ENCODE measurements around the gene MAML2.
A peak's percentile ranks its signal among the peaks of the same experiment; 100 is the strongest.
"Not testable (repeated sequence)": the region's sequence is repeated elsewhere in the genome, so short reads cannot be mapped to it uniquely, and the experiment has no call there.

Gene MAML2

GRCh38 chr11:96282625-96283220 is 60.3 kb downstream of the MAML2 start:
- no peak overlapping the region for H3K4me3 Mint-ChIP-seq

DNA sequence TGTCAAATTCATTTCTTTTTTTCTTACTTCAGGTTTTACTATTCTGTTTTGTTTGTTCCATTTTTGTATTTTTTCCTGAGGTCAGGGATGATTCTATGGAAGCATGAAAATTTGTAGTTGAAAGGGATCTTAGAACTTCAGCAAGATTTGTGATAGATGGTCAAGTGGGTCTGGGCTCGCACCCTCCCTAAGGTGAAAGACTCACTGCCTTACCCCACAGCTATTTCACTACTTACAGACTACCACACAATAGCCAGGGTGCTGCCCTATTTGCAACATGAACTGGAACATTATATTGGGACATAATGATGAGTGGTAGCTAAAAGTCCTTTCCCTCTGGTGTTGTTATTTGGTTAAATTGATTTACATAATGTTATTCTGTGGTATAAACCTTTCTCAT is 62.6 kb downstream of the MAML2 start:
- no peaks in the 10 kb centered on the region for H3K27me3 Mint-ChIP-seq
- no peak for DNase-seq
- peaks cover 67% of the 10 kb centered on the region for H3K36me3 Mint-ChIP-seq (ENCODE audit: low read depth)
- no peak overlapping the region for H3K4me3 Mint-ChIP-seq
- H3K9me3 Mint-ChIP-seq: no peaks in the 10 kb centered on the region
- peaks cover 84% of the 10 kb centered on the region for H3K4me1 Mint-ChIP-seq (ENCODE audit: low read depth)
- H3K27ac Mint-ChIP-seq: peak overlapping the region; percentile 72

More at GRCh38 chr11:96282625-96283220, 60.3 kb downstream of the MAML2 start:
- H3K27me3 Mint-ChIP-seq: no peaks in the 10 kb centered on the region
- H3K9me3 Mint-ChIP-seq: peaks cover 3% of the 10 kb centered on the region
- no peak for DNase-seq
- H3K27ac Mint-ChIP-seq: peak overlapping the region; percentile 45
- peaks cover 64% of the 10 kb centered on the region for H3K36me3 Mint-ChIP-seq (ENCODE audit: low read depth)
- peaks cover 93% of the 10 kb centered on the region for H3K4me1 Mint-ChIP-seq (ENCODE audit: low read depth)

GRCh38 chr11:96279896-96280290 is 63.1 kb downstream of the MAML2 start:
- H3K27me3 Mint-ChIP-seq: no peaks in the 10 kb centered on the region
- peaks cover 78% of the 10 kb centered on the region for H3K4me1 Mint-ChIP-seq (ENCODE audit: low read depth)
- peaks cover 64% of the 10 kb centered on the region for H3K36me3 Mint-ChIP-seq (ENCODE audit: low read depth)
- peak overlapping the region; percentile 72 for H3K27ac Mint-ChIP-seq
- H3K4me3 Mint-ChIP-seq: no peak overlapping the region
- no peaks in the 10 kb centered on the region for H3K9me3 Mint-ChIP-seq
- DNase-seq: no peak

- no peak for DNase-seq
- no peaks in the 10 kb centered on the region for H3K27me3 Mint-ChIP-seq
- no peak overlapping the region for H3K4me3 Mint-ChIP-seq
- H3K27ac Mint-ChIP-seq: peak overlapping the region; percentile 72
- peaks cover 62% of the 10 kb centered on the region for H3K36me3 Mint-ChIP-seq (ENCODE audit: low read depth)
- H3K9me3 Mint-ChIP-seq: no peaks in the 10 kb centered on the region
- H3K4me1 Mint-ChIP-seq (ENCODE audit: low read depth): peaks cover 73% of the 10 kb centered on the region
Observed at GRCh38 chr11:96279018-96279895, 63.7 kb downstream of the MAML2 start.

DNA sequence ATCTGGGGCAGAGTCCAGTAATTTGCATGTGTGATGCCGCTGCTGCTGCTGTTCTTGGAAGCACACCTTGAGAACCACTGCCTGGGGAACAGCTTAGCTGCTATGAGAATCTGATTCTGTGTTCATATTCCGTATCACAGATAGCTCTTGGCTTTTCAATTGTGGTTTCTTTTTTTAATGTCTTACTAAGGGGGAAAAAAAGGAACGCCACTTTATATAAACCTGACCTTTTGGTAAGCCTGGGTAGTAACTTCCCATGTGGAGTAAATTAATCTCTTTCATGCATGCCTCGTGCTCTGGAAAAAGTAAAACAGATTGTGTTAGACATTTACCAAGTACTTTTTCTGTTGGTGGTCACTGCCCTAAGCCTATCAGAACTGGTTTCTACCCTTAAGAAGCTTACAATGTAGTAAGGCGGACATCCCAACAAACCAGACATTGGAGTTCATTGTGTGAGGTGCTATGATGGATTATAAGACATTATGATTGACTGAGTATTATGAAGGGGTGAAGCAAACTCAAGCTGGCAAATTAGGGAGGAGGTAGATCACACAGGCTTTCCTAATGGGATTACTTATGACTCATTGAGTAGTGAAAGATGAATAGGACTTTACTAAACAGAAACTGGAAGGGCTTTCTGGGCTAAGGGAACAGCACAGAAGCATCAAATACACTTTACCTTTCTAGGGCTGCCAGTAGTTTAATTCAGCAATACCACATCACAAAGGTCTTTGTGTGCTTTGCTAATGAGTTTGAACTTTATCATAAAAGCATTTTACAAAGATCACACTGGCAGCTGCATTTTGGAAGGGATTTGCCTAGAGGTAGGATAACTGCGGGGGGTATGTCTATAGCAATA is 64.7 kb downstream of the MAML2 start:
- H3K36me3 Mint-ChIP-seq (ENCODE audit: low read depth): peaks cover 61% of the 10 kb centered on the region
- H3K4me1 Mint-ChIP-seq (ENCODE audit: low read depth): peaks cover 71% of the 10 kb centered on the region
- no peaks in the 10 kb centered on the region for H3K9me3 Mint-ChIP-seq
- no peaks in the 10 kb centered on the region for H3K27me3 Mint-ChIP-seq
- no peak overlapping the region for H3K4me3 Mint-ChIP-seq
- H3K27ac Mint-ChIP-seq: peak overlapping the region; percentile 72
- no peak for DNase-seq

DNA sequence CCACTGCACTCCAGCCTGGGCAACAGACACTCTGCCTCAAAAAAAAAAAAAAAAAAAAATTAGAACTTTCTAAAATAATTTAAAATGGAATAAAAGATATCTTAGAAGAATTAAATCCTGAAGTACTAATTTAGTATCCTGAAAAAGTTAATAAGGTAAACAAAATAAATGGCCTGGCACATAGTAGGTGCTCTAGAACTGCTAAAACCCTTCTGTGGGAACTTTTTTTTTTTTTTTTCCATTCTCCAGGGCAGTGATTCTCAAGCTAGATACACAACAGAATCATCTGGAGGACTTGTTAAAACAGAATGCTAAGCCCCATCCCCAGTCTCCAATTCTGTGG is 65.3 kb downstream of the MAML2 start:
- peak overlapping the region; percentile 72 for H3K27ac Mint-ChIP-seq
- H3K4me3 Mint-ChIP-seq: no peak overlapping the region
- H3K27me3 Mint-ChIP-seq: no peaks in the 10 kb centered on the region
- H3K9me3 Mint-ChIP-seq: no peaks in the 10 kb centered on the region
- H3K4me1 Mint-ChIP-seq (ENCODE audit: low read depth): peaks cover 71% of the 10 kb centered on the region
- H3K36me3 Mint-ChIP-seq (ENCODE audit: low read depth): peaks cover 65% of the 10 kb centered on the region
- no peak for DNase-seq

DNA sequence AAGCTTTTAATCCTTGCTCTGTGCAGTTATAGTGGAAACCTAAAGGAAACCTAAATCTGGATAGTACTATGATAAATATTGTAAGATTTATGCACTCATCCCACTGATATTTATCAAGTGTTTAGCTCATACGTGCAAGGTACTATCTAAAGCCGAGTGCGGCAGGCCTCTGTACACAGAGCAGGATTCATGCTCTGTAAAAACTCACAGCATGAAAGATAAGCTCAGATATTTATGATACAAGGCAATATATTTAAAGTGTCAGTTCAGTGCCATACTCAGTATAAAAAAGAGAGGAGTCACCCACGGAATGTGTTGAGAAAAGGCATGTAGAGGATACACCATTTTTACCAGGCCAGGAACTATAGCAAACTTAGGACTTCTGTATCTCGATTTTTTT is 66.2 kb downstream of the MAML2 start:
- Mint-ChIP-seq H3K27ac (peak overlapping the region; percentile 5), H3K4me1 (ENCODE audit: low read depth) (peaks cover 72% of the 10 kb centered on the region), H3K27me3 (no peaks in the 10 kb centered on the region), H3K9me3 (peaks cover 2% of the 10 kb centered on the region), H3K36me3 (ENCODE audit: low read depth) (peaks cover 68% of the 10 kb centered on the region), H3K4me3 (no peak overlapping the region)
- DNase-seq: no peak

GRCh38 chr11:96275801-96276594 is 67.0 kb downstream of the MAML2 start:
- peaks cover 68% of the 10 kb centered on the region for H3K36me3 Mint-ChIP-seq (ENCODE audit: low read depth)
- H3K4me3 Mint-ChIP-seq: no peak overlapping the region
- peaks cover 9% of the 10 kb centered on the region for H3K9me3 Mint-ChIP-seq
- H3K27me3 Mint-ChIP-seq: no peaks in the 10 kb centered on the region
- peaks cover 73% of the 10 kb centered on the region for H3K4me1 Mint-ChIP-seq (ENCODE audit: low read depth)
- no peak for DNase-seq
- H3K27ac Mint-ChIP-seq: peak overlapping the region; percentile 60

- H3K27me3 Mint-ChIP-seq: no peaks in the 10 kb centered on the region
- H3K36me3 Mint-ChIP-seq (ENCODE audit: low read depth): peaks cover 81% of the 10 kb centered on the region
- H3K9me3 Mint-ChIP-seq: peaks cover 11% of the 10 kb centered on the region
- H3K4me3 Mint-ChIP-seq: no peak overlapping the region
- peaks cover 71% of the 10 kb centered on the region for H3K4me1 Mint-ChIP-seq (ENCODE audit: low read depth)
- no peak overlapping the region for H3K27ac Mint-ChIP-seq
- DNase-seq: no peak
Observed at GRCh38 chr11:96273507-96273906, 69.5 kb downstream of the MAML2 start.

- H3K36me3 Mint-ChIP-seq (ENCODE audit: low read depth): peaks cover 78% of the 10 kb centered on the region
- H3K27ac Mint-ChIP-seq: peak overlapping the region; percentile 12
- peaks cover 11% of the 10 kb centered on the region for H3K9me3 Mint-ChIP-seq
- H3K4me1 Mint-ChIP-seq (ENCODE audit: low read depth): peaks cover 71% of the 10 kb centered on the region
- H3K4me3 Mint-ChIP-seq: no peak overlapping the region
- no peaks in the 10 kb centered on the region for H3K27me3 Mint-ChIP-seq
- DNase-seq: no peak
Observed at GRCh38 chr11:96272529-96273222, 70.3 kb downstream of the MAML2 start.

- H3K4me1 Mint-ChIP-seq (ENCODE audit: low read depth): peaks cover 77% of the 10 kb centered on the region
- H3K9me3 Mint-ChIP-seq: peaks cover 11% of the 10 kb centered on the region
- H3K27ac Mint-ChIP-seq: peak overlapping the region; percentile 60
- H3K27me3 Mint-ChIP-seq: no peaks in the 10 kb centered on the region
- peaks cover 77% of the 10 kb centered on the region for H3K36me3 Mint-ChIP-seq (ENCODE audit: low read depth)
- no peak overlapping the region for H3K4me3 Mint-ChIP-seq
- DNase-seq: no peak
Observed at GRCh38 chr11:96271777-96272176, 71.2 kb downstream of the MAML2 start.

DNA sequence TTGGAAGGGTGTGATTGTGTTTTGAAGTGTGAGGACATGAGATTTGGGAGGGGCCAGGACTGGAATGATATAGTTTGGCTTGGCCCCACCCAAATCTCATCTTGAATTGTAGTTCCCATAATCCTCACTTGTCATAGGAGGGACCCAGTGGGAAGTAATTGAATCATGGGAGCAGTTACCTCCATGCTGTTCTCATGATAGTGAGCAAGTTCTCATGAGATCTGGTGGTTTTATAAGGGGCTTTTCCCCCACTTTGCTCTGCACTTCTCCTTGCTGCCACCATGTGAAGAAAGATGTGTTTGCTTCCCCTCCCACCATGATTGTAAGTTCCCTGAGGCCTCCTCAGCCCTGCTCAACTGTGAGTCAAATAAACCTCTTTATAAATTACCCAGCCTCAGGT is 71.6 kb downstream of the MAML2 start:
- peaks cover 78% of the 10 kb centered on the region for H3K4me1 Mint-ChIP-seq (ENCODE audit: low read depth)
- peaks cover 11% of the 10 kb centered on the region for H3K9me3 Mint-ChIP-seq
- DNase-seq, H3K27me3 Mint-ChIP-seq, H3K4me3 Mint-ChIP-seq: not testable (repeated sequence)
- H3K27ac Mint-ChIP-seq: peak overlapping the region; percentile 60
- peaks cover 77% of the 10 kb centered on the region for H3K36me3 Mint-ChIP-seq (ENCODE audit: low read depth)

GRCh38 chr11:96268527-96268926 is 74.5 kb downstream of the MAML2 start:
- Mint-ChIP-seq H3K4me1 (ENCODE audit: low read depth) (peaks cover 96% of the 10 kb centered on the region), H3K9me3 (peaks cover 11% of the 10 kb centered on the region), H3K27ac (peak overlapping the region; percentile 91), H3K36me3 (ENCODE audit: low read depth) (peaks cover 89% of the 10 kb centered on the region)
- not testable (repeated sequence) for H3K27me3 Mint-ChIP-seq, H3K4me3 Mint-ChIP-seq, DNase-seq
